ENCODE results near the gene ENOX1. TPM values are rescaled to one million over a fixed set of nuclear protein-coding genes. Genes with fewer than 3 reads are reported as not detected.

Gene ENOX1
- total and polyA plus RNA-seq, 8 donors: 0.23 to 2.0 (median 0.94) TPM

GRCh38 chr13:43537124-43537523, 249.6 kb downstream of the ENOX1 start:
- WGBS, 2 donors: 21 to 26% methylated on average over 2 of the region's 2 CpGs
- Histone ChIP-seq H3K27me3 (no peaks in the 10 kb centered on the region), H3K27ac (no peak overlapping the region), H3K4me1 (no peaks in the 10 kb centered on the region), H3K9me3 (no peaks in the 10 kb centered on the region), H3K36me3 (no peaks in the 10 kb centered on the region), H3K4me3 (no peak overlapping the region)
- DNase-seq (no peak), ATAC-seq (no peak), FAIRE-seq (no peak)
- intact Hi-C loops (cut with DNase I): no loop called here
- TF ChIP-seq CTCF (IDR thresholded peaks at IDR 0.05): no peak

- ATAC-seq (no peak), DNase-seq (no peak), FAIRE-seq (no peak)
- H3K27me3 ChIP-seq: no peaks in the 10 kb centered on the region
- no peak for TF ChIP-seq CTCF (IDR thresholded peaks at IDR 0.05)
- no peak overlapping the region for H3K4me3 ChIP-seq
- H3K4me1 ChIP-seq: no peaks in the 10 kb centered on the region
- H3K36me3 ChIP-seq: no peaks in the 10 kb centered on the region
- H3K9me3 ChIP-seq: no peaks in the 10 kb centered on the region
- H3K27ac ChIP-seq: no peak overlapping the region
- intact Hi-C loops (cut with DNase I): no loop called here
Observed at GRCh38 chr13:43529796-43530195, 257.0 kb downstream of the ENOX1 start.

GRCh38 chr13:43528992-43529391, 257.8 kb downstream of the ENOX1 start:
- 84 to 92% methylated on average over 6 of the region's 6 CpGs for WGBS, 2 donors
- DNase-seq (no peak), FAIRE-seq (no peak), ATAC-seq (no peak)
- no peaks in the 10 kb centered on the region for H3K4me1 ChIP-seq
- no peaks in the 10 kb centered on the region for H3K9me3 ChIP-seq
- H3K27me3 ChIP-seq: no peaks in the 10 kb centered on the region
- TF ChIP-seq CTCF (IDR thresholded peaks at IDR 0.05): no peak
- no peak overlapping the region for H3K4me3 ChIP-seq
- no peak overlapping the region for H3K27ac ChIP-seq
- intact Hi-C loops (cut with DNase I): no loop called here
- H3K36me3 ChIP-seq: no peaks in the 10 kb centered on the region

GRCh38 chr13:43522788-43523187, 264.0 kb downstream of the ENOX1 start:
- Histone ChIP-seq H3K27me3 (no peaks in the 10 kb centered on the region), H3K4me1 (no peaks in the 10 kb centered on the region), H3K4me3 (no peak overlapping the region), H3K36me3 (no peaks in the 10 kb centered on the region), H3K27ac (no peak overlapping the region), H3K9me3 (no peaks in the 10 kb centered on the region)
- intact Hi-C loops (cut with DNase I): no loop called here
- FAIRE-seq (no peak), ATAC-seq (no peak), DNase-seq (no peak)
- TF ChIP-seq CTCF (IDR thresholded peaks at IDR 0.05): no peak

GRCh38 chr13:43520351-43520750, 266.4 kb downstream of the ENOX1 start:
- DNase-seq: no peak
- FAIRE-seq: no peak
- Histone ChIP-seq H3K9me3 (no peaks in the 10 kb centered on the region), H3K36me3 (no peaks in the 10 kb centered on the region), H3K27ac (no peak overlapping the region), H3K4me1 (no peaks in the 10 kb centered on the region), H3K27me3 (no peaks in the 10 kb centered on the region), H3K4me3 (no peak overlapping the region)
- intact Hi-C loops (cut with DNase I): no loop called here
- 83 to 94% methylated on average over 5 of the region's 5 CpGs for WGBS, 2 donors
- ATAC-seq: no peak
- no peak for TF ChIP-seq CTCF (IDR thresholded peaks at IDR 0.05)
